MM.1S (cell line): ENCODE data around the gene TRIM26.

ENCODE experiments used
- DNase-seq: peaks from one replicate; pipeline ENCODE4 v3.0.0-alpha.2; 2015
- H2AFZ ChIP-seq: fragments of 300-600 bp; sonication (generic); 2 replicates; pipeline ENCODE4 v1.6.0; 2016; ENCODE audit warnings: antibody characterized with exemption, low read length
- H3F3A ChIP-seq: fragments of 300-600 bp; sonication (generic); 2 replicates; pipeline ENCODE4 v1.6.1; 2016; ENCODE audit warnings: mild to moderate bottlenecking, antibody characterized with exemption, low read length, moderate library complexity, mixed read lengths; ENCODE audit not compliant: insufficient read depth
- H3K27ac ChIP-seq: fragments of 300-600 bp; sonication (generic); 2 replicates; pipeline ENCODE4 v1.5.1; 2016; ENCODE audit warnings: mild to moderate bottlenecking, low read length
- H3K27me3 ChIP-seq: fragments of 300-600 bp; sonication (generic); replicated peaks from 2 replicates; pipeline ENCODE4 v1.6.0; 2016; ENCODE audit warnings: low read length; ENCODE audit not compliant: insufficient read depth
- H3K36me3 ChIP-seq: fragments of 300-600 bp; sonication (generic); replicated peaks from 2 replicates; pipeline ENCODE4 v1.6.1; 2016; ENCODE audit warnings: mild to moderate bottlenecking, low read length, mixed read lengths; ENCODE audit not compliant: insufficient read depth
- H3K4me1 ChIP-seq: fragments of 300-600 bp; sonication (generic); 2 replicates; pipeline ENCODE4 v1.6.1; 2016; ENCODE audit warnings: low read length, mixed read lengths
- H3K4me2 ChIP-seq: fragments of 300-600 bp; sonication (generic); 2 replicates; pipeline ENCODE4 v1.6.0; 2016; ENCODE audit warnings: low read depth, low read length
- H3K4me3 ChIP-seq: fragments of 300-600 bp; sonication (generic); 2 replicates; pipeline ENCODE4 v1.5.1; 2016; ENCODE audit warnings: low read length, mixed read lengths
- H3K79me2 ChIP-seq: fragments of 300-600 bp; sonication (generic); 2 replicates; pipeline ENCODE4 v1.6.1; 2016; ENCODE audit warnings: mixed run types, low read length, mixed read lengths
- H3K9ac ChIP-seq: fragments of 300-600 bp; sonication (generic); 2 replicates; pipeline ENCODE4 v1.6.1; 2016; ENCODE audit warnings: low read length, mixed read lengths
- H3K9me2 ChIP-seq: fragments of 300-600 bp; sonication (generic); replicated peaks from 2 replicates; pipeline ENCODE4 v1.6.1; 2016; ENCODE audit warnings: mild to moderate bottlenecking, low read length, mixed read lengths; ENCODE audit not compliant: insufficient read depth
- H3K9me3 ChIP-seq: fragments of 300-600 bp; sonication (generic); replicated peaks from 2 replicates; pipeline ENCODE4 v1.6.1; 2016; ENCODE audit warnings: mild to moderate bottlenecking, low read length, mixed read lengths; ENCODE audit not compliant: insufficient read depth
- H4K20me1 ChIP-seq: fragments of 300-600 bp; sonication (generic); 2 replicates; pipeline ENCODE4 v1.6.1; 2016; ENCODE audit warnings: mild to moderate bottlenecking, low read length, moderate library complexity, mixed read lengths; ENCODE audit not compliant: insufficient read depth
- EZH2 ChIP-seq: fragments of 300-600 bp; sonication (generic); optimal IDR thresholded peaks from 2 replicates; pipeline ENCODE3; 2017; ENCODE audit warnings: low read depth, mild to moderate bottlenecking, antibody characterized with exemption, low read length, mixed read lengths
- EZH2phosphoT487 ChIP-seq: fragments of 300-600 bp; sonication (generic); IDR thresholded peaks from 2 replicates; pipeline ENCODE4 v1.6.1; 2018; ENCODE audit warnings: antibody characterized with exemption, low read length
- TF ChIP-seq, protein P1 (sequence below): fragments of 300-600 bp; sonication (generic); IDR thresholded peaks from 2 replicates; pipeline ENCODE4 v1.5.1; 2016; ENCODE audit warnings: antibody characterized with exemption, low read length, mixed read lengths

Gene TRIM26

DNA sequence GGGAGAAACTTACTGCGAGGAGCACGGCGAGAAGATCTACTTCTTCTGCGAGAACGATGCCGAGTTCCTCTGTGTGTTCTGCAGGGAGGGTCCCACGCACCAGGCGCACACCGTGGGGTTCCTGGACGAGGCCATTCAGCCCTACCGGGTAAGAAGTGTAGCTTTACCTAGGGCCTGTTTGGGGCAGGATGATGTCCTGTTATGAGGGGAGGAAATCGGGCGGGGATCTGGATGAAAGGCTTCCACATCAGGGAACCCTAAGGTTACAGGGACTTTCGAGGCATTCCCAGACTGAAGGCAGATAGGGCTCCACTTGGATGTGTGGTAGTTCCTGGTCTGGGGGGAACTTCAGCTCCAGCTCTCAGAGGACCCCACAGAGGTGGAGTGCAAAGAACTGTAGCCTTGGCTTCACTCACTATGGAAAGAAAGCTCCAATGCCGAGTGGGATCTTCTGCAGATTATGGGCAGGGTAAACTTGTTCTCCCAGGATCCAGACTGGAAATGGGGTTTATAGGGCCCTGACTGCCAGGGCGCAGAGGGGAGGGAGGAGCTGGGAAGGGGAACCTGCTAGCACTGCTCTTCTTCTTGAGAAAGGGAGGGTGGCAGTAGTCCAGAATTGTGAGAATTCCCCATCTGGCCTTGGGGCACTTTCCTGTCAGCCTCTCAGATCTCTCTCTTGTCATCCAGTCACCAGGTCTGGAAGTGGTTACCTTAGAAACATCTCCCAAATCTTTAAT is 49.1 kb downstream of the TRIM26 start:
- 0 out of 2 replicates have a peak, but pooled peaks cover 5% of the 10 kb centered on the region for H3K27me3 ChIP-seq
- H3K9me3 ChIP-seq, result no peaks in the 10 kb centered on the region
- no peak overlapping the region for H3K4me2 ChIP-seq
- H4K20me1 ChIP-seq, result no peaks in the 10 kb centered on the region
- H3K4me1 ChIP-seq, result no peaks in the 10 kb centered on the region
- H2AFZ ChIP-seq, result no peak overlapping the region
- H3K9ac ChIP-seq, result no peak overlapping the region
- no peak overlapping the region for H3K4me3 ChIP-seq
- TF ChIP-seq EZH2 (no peak), EZH2phosphoT487 (no peak)
- TF ChIP-seq, protein P1, sequence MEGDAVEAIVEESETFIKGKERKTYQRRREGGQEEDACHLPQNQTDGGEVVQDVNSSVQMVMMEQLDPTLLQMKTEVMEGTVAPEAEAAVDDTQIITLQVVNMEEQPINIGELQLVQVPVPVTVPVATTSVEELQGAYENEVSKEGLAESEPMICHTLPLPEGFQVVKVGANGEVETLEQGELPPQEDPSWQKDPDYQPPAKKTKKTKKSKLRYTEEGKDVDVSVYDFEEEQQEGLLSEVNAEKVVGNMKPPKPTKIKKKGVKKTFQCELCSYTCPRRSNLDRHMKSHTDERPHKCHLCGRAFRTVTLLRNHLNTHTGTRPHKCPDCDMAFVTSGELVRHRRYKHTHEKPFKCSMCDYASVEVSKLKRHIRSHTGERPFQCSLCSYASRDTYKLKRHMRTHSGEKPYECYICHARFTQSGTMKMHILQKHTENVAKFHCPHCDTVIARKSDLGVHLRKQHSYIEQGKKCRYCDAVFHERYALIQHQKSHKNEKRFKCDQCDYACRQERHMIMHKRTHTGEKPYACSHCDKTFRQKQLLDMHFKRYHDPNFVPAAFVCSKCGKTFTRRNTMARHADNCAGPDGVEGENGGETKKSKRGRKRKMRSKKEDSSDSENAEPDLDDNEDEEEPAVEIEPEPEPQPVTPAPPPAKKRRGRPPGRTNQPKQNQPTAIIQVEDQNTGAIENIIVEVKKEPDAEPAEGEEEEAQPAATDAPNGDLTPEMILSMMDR, result no peak
- no peaks in the 10 kb centered on the region for H3F3A ChIP-seq
- no peaks in the 10 kb centered on the region for H3K9me2 ChIP-seq
- no peaks in the 10 kb centered on the region for H3K36me3 ChIP-seq
- H3K27ac ChIP-seq, result no peak overlapping the region
- DNase-seq, result no peak
- H3K79me2 ChIP-seq, result no peaks in the 10 kb centered on the region

DNA sequence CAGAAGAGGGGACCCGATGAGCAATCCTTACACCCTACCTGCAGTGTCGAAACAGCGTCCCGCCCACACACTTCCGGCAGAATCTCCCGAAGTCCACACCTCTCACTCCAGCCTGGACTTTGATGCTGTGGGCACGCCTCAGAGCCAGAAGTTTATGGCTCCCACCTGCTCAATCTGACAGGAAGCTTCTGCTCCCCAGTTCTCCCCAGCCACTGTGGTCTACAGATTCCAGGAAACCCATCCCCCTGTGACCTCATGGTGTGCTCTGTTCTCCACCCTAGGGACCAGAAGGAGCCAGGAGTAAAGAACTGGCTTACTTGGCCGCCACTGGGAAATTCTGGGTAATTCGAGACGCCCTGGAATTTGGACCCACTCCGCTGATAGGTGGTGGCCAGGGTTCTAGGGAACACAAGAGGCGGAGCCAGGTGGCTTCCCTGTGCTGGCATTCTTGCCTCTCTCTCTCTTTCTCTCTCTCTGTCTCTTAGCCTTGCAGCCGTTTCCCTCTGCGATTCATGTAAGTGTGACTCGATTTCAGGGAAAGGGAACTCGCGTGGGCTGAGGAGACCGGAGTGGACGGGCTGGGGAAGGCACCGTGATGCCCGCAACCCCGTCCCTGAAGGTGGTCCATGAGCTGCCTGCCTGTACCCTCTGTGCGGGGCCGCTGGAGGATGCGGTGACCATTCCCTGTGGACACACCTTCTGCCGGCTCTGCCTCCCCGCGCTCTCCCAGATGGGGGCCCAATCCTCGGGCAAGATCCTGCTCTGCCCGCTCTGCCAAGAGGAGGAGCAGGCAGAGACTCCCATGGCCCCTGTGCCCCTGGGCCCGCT is 49.9 kb downstream of the TRIM26 start, which contains the start of gene TRIM15:
Gene TRIM15, plus strand, starts transcription at position 457 of the 828 bp plus-strand sequence. Its CDS starts 139 bp downstream, at position 596.
- Histone ChIP-seq H2AFZ (no peak within 1 kb of the TSS; the same call in 1 of the 2 replicates), H3K9ac (no peak within 1 kb of the TSS), H3K36me3 (no peaks in the 10 kb centered on the region), H4K20me1 (no peaks in the 10 kb centered on the region), H3K4me2 (peak within 1 kb of the TSS; percentile 22; the same call in 1 of the 2 replicates), H3K27ac (no peak within 1 kb of the TSS), H3K4me1 (no peaks in the 10 kb centered on the region), H3K9me3 (no peaks in the 10 kb centered on the region), H3K79me2 (no peaks in the 10 kb centered on the region), H3K27me3 (0 out of 2 replicates have a peak, but pooled peaks cover 5% of the 10 kb centered on the region), H3K4me3 (no peak within 1 kb of the TSS; the same call in 1 of the 2 replicates), H3K9me2 (no peaks in the 10 kb centered on the region), H3F3A (peaks cover under 1% of the 10 kb centered on the region; the same call in 1 of the 2 replicates)
- no peak for DNase-seq
- TF ChIP-seq, protein P1, result no peak
- TF ChIP-seq EZH2 (no peak), EZH2phosphoT487 (no peak)

DNA sequence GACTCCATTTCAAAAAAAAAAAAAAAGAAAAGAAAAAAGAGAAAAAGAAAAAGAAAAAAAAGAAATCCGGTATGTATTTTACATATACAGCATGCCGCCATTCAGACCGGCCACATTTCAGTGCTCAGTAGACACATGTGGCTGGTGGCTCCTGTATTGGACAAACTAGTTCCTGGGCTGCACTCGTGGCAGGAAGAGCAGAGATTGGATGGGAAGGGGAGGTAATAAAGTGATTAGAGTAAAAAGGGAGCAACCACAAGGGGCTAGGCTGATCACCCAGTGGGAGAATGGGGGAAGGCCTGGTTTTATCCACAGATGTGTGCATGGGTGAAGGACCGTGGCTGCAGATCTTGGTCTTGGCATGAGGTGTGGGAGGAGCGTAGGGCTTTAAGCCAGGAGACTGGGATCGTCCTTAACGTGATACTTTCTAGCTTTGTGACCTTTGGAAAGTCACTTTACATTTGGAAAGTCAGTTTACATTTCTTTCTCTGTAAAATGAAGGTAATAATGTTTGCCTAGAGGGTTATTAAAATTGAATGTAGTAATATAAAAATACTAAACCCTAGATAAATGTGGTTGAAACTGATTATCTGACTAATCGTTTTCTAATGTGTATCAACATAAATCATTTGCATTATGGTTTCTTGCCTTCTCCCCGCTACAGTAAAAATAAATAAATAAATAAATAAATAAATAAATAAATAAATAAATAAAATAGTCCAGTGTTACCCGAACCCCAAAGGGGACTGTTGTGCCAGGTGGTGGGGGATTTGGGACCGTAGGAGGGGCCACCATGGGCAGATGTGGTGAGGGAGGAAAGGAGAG is 50.7 kb downstream of the TRIM26 start:
- peaks cover 4% of the 10 kb centered on the region; the same call in 1 of the 2 replicates for H3F3A ChIP-seq
- H3K4me3 ChIP-seq, result no peak overlapping the region; the same call in 1 of the 2 replicates
- TF ChIP-seq, protein P1, result no peak
- TF ChIP-seq EZH2 (no peak), EZH2phosphoT487 (no peak)
- H3K27ac ChIP-seq, result no peak overlapping the region
- H3K9me2 ChIP-seq, result no peaks in the 10 kb centered on the region
- peaks cover 5% of the 10 kb centered on the region; the same call in 1 of the 2 replicates for H3K4me1 ChIP-seq
- H3K9ac ChIP-seq, result no peak overlapping the region
- H3K9me3 ChIP-seq, result no peaks in the 10 kb centered on the region
- H3K27me3 ChIP-seq, result 0 out of 2 replicates have a peak, but pooled peaks cover 5% of the 10 kb centered on the region
- no peaks in the 10 kb centered on the region for H3K79me2 ChIP-seq
- no peak overlapping the region for H2AFZ ChIP-seq
- no peaks in the 10 kb centered on the region for H3K36me3 ChIP-seq
- no peak for DNase-seq
- peak overlapping the region; percentile 22; the same call in 1 of the 2 replicates for H3K4me2 ChIP-seq
- no peaks in the 10 kb centered on the region for H4K20me1 ChIP-seq
